SK-N-MC (cell line): ENCODE measurements around the gene ADK.
"Not testable (repeated sequence)": the region's sequence is repeated elsewhere in the genome, so short reads cannot be mapped to it uniquely, and the experiment has no call there.

Source experiments
- DNase-seq: peaks from one replicate; pipeline ENCODE4 v3.0.0-alpha.2; 2011; ENCODE audit warnings: low read depth, low spot score
- H3K27ac ChIP-seq: fragments of 200-600 bp; sonication (generic); 2 replicates; pipeline ENCODE4 v1.5.1; 2016; ENCODE audit warnings: mixed run types
- H3K36me3 ChIP-seq: fragments of 200-600 bp; sonication (generic); 2 replicates; pipeline ENCODE4 v1.6.1; 2017; ENCODE audit warnings: antibody characterized with exemption, low read length, mixed read lengths; ENCODE audit not compliant: insufficient read depth
- H3K4me3 ChIP-seq: fragments of 200-600 bp; sonication (generic); 2 replicates; pipeline ENCODE4 v1.5.1; 2016
- H3K9ac ChIP-seq: fragments of 200-600 bp; sonication (generic); 2 replicates; pipeline ENCODE4 v1.8.0; 2017; ENCODE audit warnings: mixed run types, mixed read lengths; ENCODE audit not compliant: insufficient read length
- H3K9me3 ChIP-seq: fragments of 200-600 bp; sonication (generic); 2 replicates; pipeline ENCODE4 v1.6.1; 2017; ENCODE audit warnings: low read depth, mild to moderate bottlenecking, antibody characterized with exemption, low read length, moderate library complexity, mixed read lengths
- EZH2 ChIP-seq: fragments of 200-600 bp; sonication (generic); IDR thresholded peaks from one replicate; pipeline ENCODE4 v1.6.1; 2017; ENCODE audit warnings: antibody characterized with exemption
- FOXP2 ChIP-seq: optimal IDR thresholded peaks from 2 replicates; pipeline ENCODE3; 2011; ENCODE audit warnings: mild to moderate bottlenecking, moderate library complexity; ENCODE audit not compliant: insufficient read depth; ENCODE audit errors: extremely low read length, control extremely low read depth
- POLR2AphosphoS5 ChIP-seq: IDR thresholded peaks from 2 replicates; pipeline ENCODE4 v1.6.1; 2012; ENCODE audit warnings: mild to moderate bottlenecking, low read depth, low read length, borderline replicate concordance

The ADK gene

GRCh38 chr10:74480778-74481177 is 329.8 kb downstream of the ADK start:
- no peak for DNase-seq
- H3K27ac ChIP-seq: no peak overlapping the region
- H3K9ac ChIP-seq: no peak overlapping the region
- H3K4me3 ChIP-seq: no peak overlapping the region
- no peak for TF ChIP-seq POLR2AphosphoS5
- TF ChIP-seq FOXP2: no peak
- no peak for TF ChIP-seq EZH2
- no peaks in the 10 kb centered on the region for H3K36me3 ChIP-seq
- H3K9me3 ChIP-seq: no peaks in the 10 kb centered on the region

DNA sequence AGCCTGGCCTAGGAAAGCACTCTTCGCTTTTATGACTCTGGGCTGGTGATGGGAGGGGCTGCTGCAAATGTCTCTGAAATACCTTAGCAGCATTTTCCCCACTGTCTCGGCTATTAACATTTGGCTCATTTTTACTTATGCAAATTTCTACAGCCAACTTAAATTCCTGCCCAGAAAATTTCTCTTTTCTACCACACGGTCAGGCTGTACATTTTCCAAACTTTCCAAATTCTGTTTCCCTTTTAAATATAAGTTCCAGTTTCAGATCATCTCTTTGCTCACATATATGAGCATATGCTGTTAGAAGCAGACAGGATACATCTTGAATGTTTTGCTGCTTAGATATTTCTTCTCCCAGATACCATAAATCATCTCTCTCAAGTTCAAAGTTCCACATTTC is 332.3 kb downstream of the ADK start:
- DNase-seq: no peak
- Histone ChIP-seq H3K36me3 (no peaks in the 10 kb centered on the region), H3K27ac (no peak overlapping the region), H3K4me3 (no peak overlapping the region), H3K9me3 (no peaks in the 10 kb centered on the region), H3K9ac (no peak overlapping the region)
- TF ChIP-seq EZH2 (no peak), FOXP2 (no peak), POLR2AphosphoS5 (no peak)

DNA sequence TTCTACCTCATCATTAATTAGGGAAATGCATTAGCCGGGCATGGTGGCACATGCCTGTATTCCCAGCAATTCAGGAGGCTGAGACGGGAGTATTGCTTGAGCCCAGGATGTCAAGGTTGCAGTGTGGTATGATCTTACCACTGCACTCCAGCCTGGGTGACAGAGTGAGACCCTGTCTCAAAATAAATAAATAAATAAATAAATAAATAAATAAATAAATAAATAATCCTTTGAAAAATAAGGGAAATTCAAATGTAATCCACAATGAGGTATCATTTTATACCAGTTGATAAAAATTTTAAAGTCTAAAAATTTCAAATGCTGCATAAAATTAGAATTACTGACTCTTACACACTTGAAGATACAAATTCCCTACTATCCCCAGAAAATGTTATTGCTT is 334.3 kb downstream of the ADK start:
- no peak for DNase-seq
- H3K27ac ChIP-seq: no peak overlapping the region
- no peaks in the 10 kb centered on the region for H3K9me3 ChIP-seq
- no peaks in the 10 kb centered on the region for H3K36me3 ChIP-seq
- no peak overlapping the region for H3K9ac ChIP-seq
- no peak for TF ChIP-seq POLR2AphosphoS5
- no peak for TF ChIP-seq FOXP2
- TF ChIP-seq EZH2: no peak
- no peak overlapping the region for H3K4me3 ChIP-seq

DNA sequence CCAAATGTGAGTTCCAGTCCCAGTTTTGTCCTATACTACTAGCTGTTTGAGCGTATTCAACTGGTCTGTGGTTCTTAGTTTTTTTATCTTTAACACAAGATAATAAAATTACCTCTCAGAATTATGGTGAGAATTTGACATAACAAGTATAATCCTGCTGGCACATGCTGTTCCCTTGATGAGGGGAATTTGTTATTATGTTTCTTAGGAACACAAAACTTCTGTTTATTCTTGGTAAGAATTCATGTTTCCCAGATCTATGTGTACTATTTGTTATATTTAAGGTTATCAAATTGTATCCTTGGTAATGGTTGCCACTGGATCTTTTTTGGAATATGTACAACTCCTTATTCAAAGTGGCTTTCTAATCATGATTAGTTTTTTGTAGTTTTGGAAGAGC is 335.6 kb downstream of the ADK start:
- Histone ChIP-seq H3K9ac (no peak overlapping the region), H3K9me3 (no peaks in the 10 kb centered on the region), H3K27ac (no peak overlapping the region), H3K36me3 (no peaks in the 10 kb centered on the region), H3K4me3 (no peak overlapping the region)
- TF ChIP-seq FOXP2 (no peak), EZH2 (no peak), POLR2AphosphoS5 (no peak)
- DNase-seq: no peak

- DNase-seq: no peak
- TF ChIP-seq EZH2: no peak
- TF ChIP-seq FOXP2: no peak
- no peak for TF ChIP-seq POLR2AphosphoS5
- Histone ChIP-seq H3K36me3 (no peaks in the 10 kb centered on the region), H3K9me3 (no peaks in the 10 kb centered on the region), H3K27ac (no peak overlapping the region), H3K4me3 (no peak overlapping the region), H3K9ac (no peak overlapping the region)
These were observed 337.9 kb downstream of the ADK start for GRCh38 chr10:74488907-74489306.

DNA sequence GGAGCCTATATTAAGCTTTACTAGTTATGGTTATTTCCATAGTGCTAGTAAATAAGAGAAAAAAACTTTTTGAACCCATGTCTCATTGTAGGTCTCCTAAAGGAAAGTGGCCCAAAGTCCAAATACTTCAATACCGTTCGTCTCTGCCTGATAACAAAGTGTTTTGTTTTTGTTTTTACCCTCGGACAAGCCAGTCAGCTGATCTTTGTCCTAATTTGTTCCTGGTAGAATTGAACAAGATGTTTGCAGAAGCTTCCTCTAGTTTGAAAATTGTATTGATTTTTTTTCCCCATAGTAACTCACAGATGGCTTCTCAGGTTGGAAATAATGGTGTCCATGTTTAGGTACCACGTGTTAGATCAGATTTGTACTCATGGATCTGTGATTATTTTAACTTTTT is 339.5 kb downstream of the ADK start:
- Histone ChIP-seq H3K4me3 (no peak overlapping the region), H3K27ac (no peak overlapping the region), H3K36me3 (no peaks in the 10 kb centered on the region), H3K9me3 (no peaks in the 10 kb centered on the region), H3K9ac (no peak overlapping the region)
- TF ChIP-seq FOXP2 (no peak), POLR2AphosphoS5 (no peak), EZH2 (no peak)
- DNase-seq: no peak

DNA sequence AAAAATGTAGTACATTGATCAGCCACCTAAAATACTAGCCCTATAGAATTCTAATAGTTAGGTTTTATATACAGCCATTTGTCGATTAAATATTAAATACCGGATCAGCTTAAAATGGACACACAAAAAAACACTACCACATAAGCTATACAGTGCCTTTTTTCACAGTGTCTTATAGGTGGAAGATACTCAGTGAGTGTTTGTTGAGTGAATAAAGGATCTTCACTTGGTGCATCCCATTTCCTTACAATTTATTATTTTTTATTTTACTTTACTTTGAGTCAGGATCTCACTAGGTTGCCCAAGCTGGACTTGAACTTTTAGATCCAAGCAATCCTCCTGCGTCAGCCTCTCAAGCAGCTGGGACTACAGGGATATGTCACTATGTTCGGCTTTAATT is 340.0 kb downstream of the ADK start:
- no peaks in the 10 kb centered on the region for H3K9me3 ChIP-seq
- H3K9ac ChIP-seq: no peak overlapping the region
- TF ChIP-seq POLR2AphosphoS5 (no peak), FOXP2 (no peak), EZH2 (no peak)
- no peak overlapping the region for H3K27ac ChIP-seq
- H3K4me3 ChIP-seq: no peak overlapping the region
- H3K36me3 ChIP-seq: no peaks in the 10 kb centered on the region
- DNase-seq: no peak

DNA sequence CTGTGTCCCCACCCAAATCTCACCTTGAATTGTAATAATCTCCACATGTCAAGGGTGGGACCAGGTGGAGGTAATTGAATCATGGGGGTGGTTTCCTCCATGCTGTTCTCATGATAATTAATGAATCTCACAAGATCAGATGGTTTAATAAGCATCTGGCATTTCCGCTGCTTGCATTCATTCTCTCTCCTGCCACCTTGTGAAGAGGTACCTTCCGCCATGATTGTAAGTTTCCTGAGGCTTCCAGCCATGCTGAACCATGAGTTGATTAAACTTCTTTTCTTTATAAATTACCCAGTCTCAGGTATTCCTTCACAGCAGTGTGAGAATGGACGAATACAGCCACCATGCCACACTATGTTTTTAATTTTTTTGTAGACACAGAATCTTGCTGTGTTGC is 345.3 kb downstream of the ADK start:
- not testable (repeated sequence) for DNase-seq, H3K9ac ChIP-seq, H3K9me3 ChIP-seq, H3K27ac ChIP-seq, H3K36me3 ChIP-seq, H3K4me3 ChIP-seq

DNA sequence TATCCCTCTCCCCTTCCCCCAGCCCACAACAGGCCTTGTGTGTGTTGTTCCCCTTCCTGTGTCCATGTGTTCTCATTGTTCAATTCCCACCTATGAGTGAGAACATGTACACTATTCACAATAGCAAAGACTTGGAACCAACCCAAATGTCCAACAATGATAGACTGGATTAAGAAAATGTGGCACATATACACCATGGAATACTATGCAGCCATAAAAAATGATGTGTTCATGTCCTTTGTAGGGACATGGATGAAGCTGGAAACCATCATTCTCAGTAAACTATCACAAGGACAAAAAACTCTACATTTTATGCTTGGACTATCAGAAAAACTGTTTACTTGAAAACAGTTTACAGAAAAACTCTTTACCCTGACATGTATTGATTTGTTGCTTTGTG is 347.6 kb downstream of the ADK start:
- not testable (repeated sequence) for DNase-seq, H3K36me3 ChIP-seq, H3K9ac ChIP-seq, H3K9me3 ChIP-seq, H3K27ac ChIP-seq, H3K4me3 ChIP-seq
